GM12873 (cell line): Measurements from ENCODE around the gene ATP1A4.

Source experiments
- CTCF ChIP-seq: IDR thresholded peaks from 2 replicates; pipeline ENCODE4 v1.5.1; 2012; ENCODE audit warnings: low read depth, mild to moderate bottlenecking, moderate library complexity, low read length, control low read depth; ENCODE audit not compliant: insufficient read depth; ENCODE audit errors: missing control alignments

Gene ATP1A4

GRCh38 chr1:160136121-160136925 is 15.1 kb upstream of the ATP1A4 start:
- no peak for TF ChIP-seq CTCF

- no peak for TF ChIP-seq CTCF
These were observed 14.5 kb upstream of the ATP1A4 start for GRCh38 chr1:160136926-160137200.

GRCh38 chr1:160137216-160137862 is 14.1 kb upstream of the ATP1A4 start:
- TF ChIP-seq CTCF = no peak

GRCh38 chr1:160139840-160140239 is 11.6 kb upstream of the ATP1A4 start:
- TF ChIP-seq CTCF = no peak

- no peak for TF ChIP-seq CTCF
These were observed 7.7 kb upstream of the ATP1A4 start for GRCh38 chr1:160143695-160144094.

- no peak for TF ChIP-seq CTCF
These were observed 6.5 kb upstream of the ATP1A4 start for GRCh38 chr1:160144921-160145320.

GRCh38 chr1:160146107-160146506 is 5.3 kb upstream of the ATP1A4 start:
- no peak for TF ChIP-seq CTCF
